GM10847 (cell line): ENCODE measurements around the gene RPS6KA2.

Experiments used
- POLR2A ChIP-seq: IDR thresholded peaks from 2 replicates; pipeline ENCODE4 v1.6.1; 2011; ENCODE audit not compliant: insufficient read length; ENCODE audit errors: extremely low read depth

The RPS6KA2 gene

GRCh38 chr6:166643891-166644590 is 17.0 kb upstream of the RPS6KA2 start:
- no peak for TF ChIP-seq POLR2A

GRCh38 chr6:166642646-166643045 is 15.6 kb upstream of the RPS6KA2 start:
- no peak for TF ChIP-seq POLR2A

GRCh38 chr6:166640342-166641043 is 13.4 kb upstream of the RPS6KA2 start:
- TF ChIP-seq POLR2A: no peak

DNA sequence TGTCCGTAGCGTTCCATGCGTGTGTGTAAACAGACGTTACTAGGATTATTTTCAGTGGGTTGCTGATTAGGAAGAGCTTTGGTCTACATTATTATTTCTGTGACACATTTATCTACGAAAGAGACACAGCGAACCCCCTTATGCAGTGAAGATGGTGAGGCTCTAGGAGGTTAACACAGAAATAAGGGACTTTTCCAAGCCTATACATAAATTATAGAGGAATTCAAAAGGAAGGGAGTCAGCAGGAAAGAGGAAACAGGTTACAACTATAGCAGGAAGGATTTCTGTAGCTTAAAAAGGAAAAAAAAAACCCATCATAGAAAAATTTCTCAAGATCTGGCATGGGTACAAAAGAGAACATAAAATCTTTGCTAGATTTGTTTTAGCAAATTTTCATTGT is 12.9 kb upstream of the RPS6KA2 start:
- no peak for TF ChIP-seq POLR2A

- TF ChIP-seq POLR2A: no peak
Observed at GRCh38 chr6:166638573-166638964, 11.5 kb upstream of the RPS6KA2 start.

DNA sequence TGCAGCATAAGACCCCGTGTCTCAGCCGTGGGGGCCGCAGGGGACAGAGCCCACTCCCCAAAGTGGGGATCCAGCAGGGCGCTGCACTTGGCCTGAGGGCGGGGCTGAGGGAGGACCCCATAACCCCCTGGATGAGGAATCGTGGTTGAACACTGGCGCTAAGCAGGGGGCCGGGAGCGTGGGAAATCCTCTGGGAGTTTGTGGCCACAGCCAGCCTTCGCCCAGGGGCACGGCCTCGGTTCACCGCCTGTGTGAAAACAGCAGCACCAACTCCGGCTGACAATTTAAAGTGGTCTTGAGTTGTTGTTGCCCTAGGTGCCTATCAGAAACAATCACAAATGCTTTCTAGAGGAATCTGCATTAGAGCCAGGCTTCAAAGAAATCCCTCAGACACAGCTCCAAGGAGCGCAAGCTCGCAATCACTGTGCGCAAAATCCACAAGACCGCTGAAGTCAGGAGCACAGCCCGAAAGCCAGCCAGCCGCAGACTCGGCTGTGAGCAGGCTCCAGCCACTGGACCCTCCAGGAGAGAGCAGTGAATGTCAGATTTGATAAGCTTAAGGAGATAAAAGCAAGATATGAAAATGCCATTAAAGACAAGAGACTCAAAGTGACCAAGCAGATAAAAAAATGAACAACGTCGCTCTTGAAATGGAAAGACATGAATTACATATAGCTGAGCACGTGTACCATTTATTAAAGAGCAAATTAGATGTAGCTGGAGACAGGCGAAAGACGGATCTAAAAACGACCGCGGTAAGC is 10.9 kb upstream of the RPS6KA2 start:
- TF ChIP-seq POLR2A: no peak

GRCh38 chr6:166636934-166637333 is 9.9 kb upstream of the RPS6KA2 start:
- no peak for TF ChIP-seq POLR2A

- TF ChIP-seq POLR2A: no peak
Observed at GRCh38 chr6:166636191-166636933, 9.3 kb upstream of the RPS6KA2 start.

GRCh38 chr6:166635013-166635970 is 8.2 kb upstream of the RPS6KA2 start:
- no peak for TF ChIP-seq POLR2A

DNA sequence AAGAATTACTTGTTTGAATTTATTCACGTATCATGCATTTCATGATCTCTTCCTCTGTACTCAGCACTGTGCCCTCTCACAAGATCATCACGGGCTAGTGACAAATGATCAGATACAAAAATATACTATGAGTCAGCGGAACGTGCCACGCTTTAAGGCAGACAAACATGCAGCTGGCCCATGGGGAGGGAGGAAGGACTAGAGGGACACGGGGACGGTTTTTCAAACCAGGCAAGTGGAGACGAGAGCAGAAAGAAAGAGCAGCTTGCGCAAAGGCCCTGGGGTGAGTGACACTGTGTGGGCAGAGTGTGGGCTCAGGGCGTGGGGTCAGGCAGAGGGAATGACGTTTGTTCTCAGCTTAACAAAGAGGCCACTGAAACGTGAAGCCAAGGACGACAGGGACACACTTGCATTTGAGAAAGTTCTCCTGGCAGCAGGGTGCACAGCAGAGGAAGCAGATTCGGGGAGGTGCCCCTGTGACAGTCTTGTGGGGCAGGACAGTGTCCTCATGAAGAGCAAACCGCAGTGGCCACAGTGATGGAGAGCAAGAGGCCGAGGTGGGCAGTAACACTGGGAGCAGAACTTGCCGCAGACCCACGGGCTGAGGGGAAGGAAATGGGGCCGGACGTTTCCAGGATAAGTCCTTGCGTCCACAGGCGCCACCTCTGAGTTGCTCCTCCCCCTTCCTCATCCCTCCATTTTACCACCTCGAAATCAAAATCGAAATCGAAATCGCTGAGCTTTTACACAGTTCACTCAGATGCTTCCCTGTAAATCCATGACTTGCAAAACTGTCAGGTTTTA is 6.9 kb upstream of the RPS6KA2 start:
- TF ChIP-seq POLR2A: no peak

- no peak for TF ChIP-seq POLR2A
Observed at GRCh38 chr6:166632731-166633130, 5.7 kb upstream of the RPS6KA2 start.

DNA sequence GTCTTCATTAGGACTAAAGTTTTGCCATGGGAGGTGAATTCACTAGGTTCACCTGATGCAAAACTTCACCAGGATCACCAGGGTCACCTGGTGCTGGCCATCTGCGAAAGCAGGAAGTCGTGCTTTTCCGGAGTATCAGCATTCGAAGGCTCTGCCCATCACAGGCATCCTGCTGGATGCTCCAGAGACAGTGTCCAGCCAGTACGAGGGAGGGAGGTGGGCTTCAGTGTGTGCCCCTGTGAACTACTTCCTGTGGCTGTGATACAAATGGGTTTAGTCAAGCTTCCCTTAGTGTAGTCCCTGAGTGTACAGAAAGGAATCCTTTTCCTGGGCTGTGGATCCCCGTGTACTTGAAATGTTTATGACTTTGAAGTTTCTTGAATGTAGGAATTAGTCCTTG is 3.4 kb upstream of the RPS6KA2 start:
- no peak for TF ChIP-seq POLR2A

DNA sequence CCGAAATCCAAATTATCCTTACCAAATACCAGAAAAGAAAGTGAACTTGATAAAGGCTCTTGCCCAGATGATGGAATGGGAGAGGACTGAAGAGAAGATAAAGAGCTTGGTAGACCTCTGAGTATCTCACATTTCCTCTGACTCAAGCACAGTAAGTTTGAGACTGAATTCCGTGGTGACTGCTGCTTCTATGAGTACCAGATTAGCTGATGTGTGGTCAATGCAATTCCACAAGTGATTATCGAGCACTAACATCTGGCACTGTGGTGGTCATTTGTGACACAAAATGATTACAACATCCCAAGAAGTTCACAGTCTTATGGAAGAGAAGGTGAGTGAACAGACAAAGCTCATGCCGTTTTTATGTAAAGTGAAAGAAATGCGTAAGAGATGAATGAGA is 2.6 kb upstream of the RPS6KA2 start:
- TF ChIP-seq POLR2A: no peak
